ENCODE measurements around the gene PHACTR4. TPM values are rescaled to one million over a fixed set of nuclear protein-coding genes. Genes with fewer than 3 reads are reported as not detected.

Gene PHACTR4
- total and polyA plus RNA-seq, 9 of the 15 experiments (the other 6 are each of a cell fraction or from before 2014, with no cell fraction given), result 6.4 to 43.6 (median 14.2) TPM

- TF ChIP-seq PRDM10 (IDR thresholded peaks at IDR 0.05; ENCODE audit: partially characterized antibody) (no peak), U2AF2 (optimal IDR thresholded peaks at IDR 0.05; ENCODE audit: low read depth, low read length) (no peak), TCF15 (CRISPR knock-in tag; IDR thresholded peaks at IDR 0.05) (no peak), BRCA1 (IDR thresholded peaks at IDR 0.05) (no peak), BRCA1 (CRISPR knock-in tag; IDR thresholded peaks at IDR 0.05) (no peak), POLR3A (IDR thresholded peaks at IDR 0.05; ENCODE audit: borderline replicate concordance, extremely low read depth, insufficient read depth, insufficient read length) (no peak), MNT (conservative IDR thresholded peaks at IDR 0.05) (peak in 1 of 2 experiments; percentile 49; a peak in 2 of 4 replicates), POLR2AphosphoS2 (IDR thresholded peaks at IDR 0.05; ENCODE audit: low read length) (no peak), VEZF1 (CRISPR knock-in tag; IDR thresholded peaks at IDR 0.05) (peak; percentile 58), ATF6 (CRISPR knock-in tag; IDR thresholded peaks at IDR 0.05) (no peak), ZNF79 (CRISPR knock-in tag; IDR thresholded peaks at IDR 0.05; ENCODE audit: low read depth) (no peak), SMARCE1 (IDR thresholded peaks at IDR 0.05) (peak; percentile 67; the same call in 1 of the 2 replicates), EGR1 (conservative IDR thresholded peaks at IDR 0.05) (peak; percentile 97), ATF7 (IDR thresholded peaks at IDR 0.05) (peak; percentile 49; the same call in 1 of the 2 replicates), LEF1 (IDR thresholded peaks at IDR 0.05) (peak; percentile 79), TEAD4 (IDR thresholded peaks at IDR 0.05; ENCODE audit: low read length) (peak; percentile 85), TEAD4 (CRISPR knock-in tag; IDR thresholded peaks at IDR 0.05; ENCODE audit: borderline replicate concordance) (no peak), POLR2B (IDR thresholded peaks at IDR 0.05; ENCODE audit: low read depth, partially characterized antibody) (no peak), NR2C2 (CRISPR knock-in tag; IDR thresholded peaks at IDR 0.05) (no peak), NR2C2 (tag; IDR thresholded peaks at IDR 0.05) (no peak), MTA2 (IDR thresholded peaks at IDR 0.05; ENCODE audit: low read depth) (peak; percentile 50; the same call in 1 of the 2 replicates), SMARCC2 (IDR thresholded peaks at IDR 0.05; ENCODE audit: low read depth) (peak; percentile 70; the same call in 1 of the 2 replicates)
Observed at GRCh38 chr1:28449904-28450303, 80.4 kb downstream of the PHACTR4 start (continued).

All from K562 (cell line).